Common myeloid progenitor, CD34-positive (primary cell): ENCODE data around the gene NXF2B.

Experiments used
- CTCF ChIA-PET: fragments of 350-600 bp; sonication (Branson Sonifier 250); formaldehyde crosslinking; loops from one replicate; lab custom pipeline; 2021; ENCODE audit warnings: antibody characterized with exemption; lab: Charles Lee
- POLR2A ChIA-PET: fragments of 350-600 bp; sonication (Branson Sonifier 250); formaldehyde crosslinking; loops from one replicate; lab custom pipeline; 2021; ENCODE audit warnings: antibody characterized with exemption; lab: Charles Lee
- DNase-seq, 3 donors: peaks; one replicate each; pipeline versions ENCODE4 v3.0.0 to v3.0.0-alpha.2; 2013
- H3K27ac ChIP-seq, 2 experiments: 1 replicate in 1 of 2; 2 replicates in 1 of 2; pipeline ENCODE4 v1.7.0; 2013; ENCODE audit warnings: inconsistent platforms in 2 of 2, low read length in 2 of 2, mild to moderate bottlenecking in 2 of 2, low read depth in 1 of 2, moderate library complexity in 1 of 2; ENCODE audit not compliant: severe bottlenecking in 2 of 2, insufficient read depth in 1 of 2, poor library complexity in 1 of 2
- H3K27me3 ChIP-seq, 5 experiments: replicated peaks in 2 of 5; 1 replicate in 3 of 5; 2 replicates in 2 of 5; pipeline versions ENCODE4 v1.6.1 to v1.7.0; 2013; ENCODE audit warnings: low read length in 4 of 5, mild to moderate bottlenecking in 2 of 5, moderate library complexity in 2 of 5, inconsistent platforms in 1 of 5; ENCODE audit not compliant: insufficient read depth in 5 of 5, control insufficient read depth in 4 of 5
- H3K36me3 ChIP-seq, 4 experiments: 1 replicate in 2 of 4; 2 replicates in 2 of 4; pipeline versions ENCODE4 v1.6.1 to v1.7.0; 2013; ENCODE audit warnings: low read length in 3 of 4, control low read depth in 1 of 4, mild to moderate bottlenecking in 1 of 4; ENCODE audit not compliant: control insufficient read depth in 4 of 4, insufficient read depth in 4 of 4
- H3K4me1 ChIP-seq, 4 experiments: 1 replicate in 3 of 4; 2 replicates in 1 of 4; pipeline versions ENCODE4 v1.6.1 to v1.7.1; 2013; ENCODE audit warnings: low read length in 3 of 4, mild to moderate bottlenecking in 3 of 4, control low read depth in 1 of 4, inconsistent platforms in 1 of 4, moderate library complexity in 1 of 4; ENCODE audit not compliant: control insufficient read depth in 4 of 4, insufficient read depth in 4 of 4; ENCODE audit errors: control extremely low read depth in 1 of 4
- H3K4me3 ChIP-seq, 7 experiments: 1 replicate in 4 of 7; 2 replicates in 3 of 7; pipeline versions ENCODE4 v1.5.1 to v1.7.0; 2013; ENCODE audit warnings: mild to moderate bottlenecking in 7 of 7, low read length in 6 of 7, moderate library complexity in 6 of 7, inconsistent platforms in 2 of 7, low read depth in 2 of 7, control low read depth in 1 of 7; ENCODE audit not compliant: insufficient read depth in 4 of 7, control insufficient read depth in 1 of 7; ENCODE audit errors: extremely low read depth in 1 of 7
- H3K9me3 ChIP-seq, 5 experiments: 1 replicate in 4 of 5; 2 replicates in 1 of 5; pipeline versions ENCODE4 v1.6.1 to v1.7.1; 2013; ENCODE audit warnings: low read length in 4 of 5, mild to moderate bottlenecking in 2 of 5, inconsistent platforms in 1 of 5, low read depth in 1 of 5, moderate library complexity in 1 of 5; ENCODE audit not compliant: control insufficient read depth in 4 of 5, insufficient read depth in 2 of 5; ENCODE audit errors: control extremely low read depth in 1 of 5
- WGBS: methylation state at CpG from one replicate; pipeline ENCODE4 v1.1.5; 2013; ENCODE audit not compliant: insufficient coverage; 5-methylcytosine and 5-hydroxymethylcytosine counted together

Gene NXF2B

GRCh38 chrX:102341867-102342266 is 97.9 kb downstream of the NXF2B start:
- H3K27me3 ChIP-seq, result no peaks in the 10 kb centered on the region
- no peak overlapping the region for H3K4me3 ChIP-seq
- no peak overlapping the region for H3K27ac ChIP-seq
- H3K9me3 ChIP-seq, result no peaks in the 10 kb centered on the region
- no peaks in the 10 kb centered on the region for H3K36me3 ChIP-seq
- no peaks in the 10 kb centered on the region for H3K4me1 ChIP-seq
- POLR2A ChIA-PET, result no interaction called here
- CTCF ChIA-PET, result no interaction called here
- 50% methylated on average over 1 of the region's 2 CpGs for WGBS
- DNase-seq, result peak in 1 of 3 donors; percentile 5

GRCh38 chrX:102339312-102340298 is 100.2 kb downstream of the NXF2B start:
- DNase-seq, result peak in 1 of 3 donors; percentile 5
- 85% methylated on average over 11 of the region's 19 CpGs for WGBS
- POLR2A ChIA-PET, result no interaction called here
- CTCF ChIA-PET, result no interaction called here
- H3K4me1 ChIP-seq, result no peaks in the 10 kb centered on the region
- H3K27ac ChIP-seq, result no peak overlapping the region
- H3K36me3 ChIP-seq, result no peaks in the 10 kb centered on the region
- no peaks in the 10 kb centered on the region for H3K9me3 ChIP-seq
- no peak overlapping the region for H3K4me3 ChIP-seq
- H3K27me3 ChIP-seq, result no peaks in the 10 kb centered on the region

GRCh38 chrX:102338162-102338561 is 101.6 kb downstream of the NXF2B start:
- no peak for DNase-seq
- Histone ChIP-seq H3K36me3 (no peaks in the 10 kb centered on the region), H3K27me3 (no peaks in the 10 kb centered on the region), H3K4me1 (no peaks in the 10 kb centered on the region), H3K4me3 (no peak overlapping the region), H3K9me3 (no peaks in the 10 kb centered on the region), H3K27ac (no peak overlapping the region)
- POLR2A ChIA-PET, result no interaction called here
- WGBS, result 92% methylated on average over 3 of the region's 4 CpGs
- CTCF ChIA-PET, result no interaction called here
